Type B pancreatic cell (in vitro differentiated cells): Measurements from ENCODE around the gene NKD2. TPM values are rescaled to one million over a fixed set of nuclear protein-coding genes. Genes with fewer than 3 reads are reported as not detected.
"Not testable (repeated sequence)": the region's sequence is repeated elsewhere in the genome, so short reads cannot be mapped to it uniquely, and the experiment has no call there.

ENCODE experiments used
- DNase-seq: peaks from one replicate; pipeline ENCODE4 v3.0.0; 2021; ENCODE audit warnings: mixed read lengths; ENCODE audit not compliant: unreplicated experiment; ENCODE audit errors: extremely low spot score
- H3K27ac Mint-ChIP-seq: 2 replicates; pipeline ENCODE4 v1.8.0; 2021; ENCODE audit warnings: mild to moderate bottlenecking, mixed read lengths
- H3K27me3 Mint-ChIP-seq: 2 replicates; pipeline ENCODE4 v1.8.0; 2021; ENCODE audit warnings: mixed read lengths
- H3K36me3 Mint-ChIP-seq: 2 replicates; pipeline ENCODE4 v1.8.0; 2021; ENCODE audit warnings: mixed read lengths
- H3K4me1 Mint-ChIP-seq: one replicate; pipeline ENCODE4 v1.8.0; 2021; ENCODE audit warnings: mixed read lengths; ENCODE audit not compliant: unreplicated experiment
- H3K4me3 Mint-ChIP-seq: 2 replicates; pipeline ENCODE4 v1.8.0; 2021; ENCODE audit warnings: mild to moderate bottlenecking, mixed read lengths
- H3K9me3 Mint-ChIP-seq: 2 replicates; pipeline ENCODE4 v1.8.0; 2021; ENCODE audit warnings: mixed read lengths
- total RNA-seq: library from RNA; stranded (reverse); gene quantifications from 2 replicates; pipeline ENCODE4 v1.2.1, GENCODE V29; 2021; ENCODE audit warnings: low replicate concordance
- TF ChIP-seq, protein P1 (sequence below): fragments of 200-600 bp; sonication (generic); conservative IDR thresholded peaks from 2 replicates; pipeline ENCODE4 v1.5.0; 2021; ENCODE audit warnings: antibody characterized with exemption, mild to moderate bottlenecking

The NKD2 gene
- total RNA-seq, 1 donor from 2014 or later, result 24.3 TPM

DNA sequence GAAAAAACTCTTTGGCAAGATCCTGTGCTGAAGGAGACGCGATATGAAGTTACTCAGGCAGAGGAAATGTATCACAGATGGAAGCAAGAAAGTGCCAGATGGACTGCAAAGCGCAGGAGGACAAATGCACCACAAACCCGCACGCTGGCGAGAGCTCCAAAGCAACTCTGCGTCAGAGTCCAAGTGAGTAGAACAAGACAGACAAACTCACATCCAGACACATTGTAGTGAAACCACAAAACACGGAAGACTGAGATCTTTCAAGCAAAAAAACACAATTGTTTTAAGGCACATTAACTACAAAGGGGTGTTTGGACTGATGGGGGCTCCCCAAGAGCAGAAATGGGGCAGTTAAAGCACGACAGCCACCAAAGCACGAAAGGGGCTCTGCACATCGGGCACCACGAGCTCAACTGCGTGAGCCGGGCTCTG lies 39.2 kb upstream of the NKD2 start:
- H3K27ac Mint-ChIP-seq, result no peak overlapping the region
- no peak for DNase-seq

DNA sequence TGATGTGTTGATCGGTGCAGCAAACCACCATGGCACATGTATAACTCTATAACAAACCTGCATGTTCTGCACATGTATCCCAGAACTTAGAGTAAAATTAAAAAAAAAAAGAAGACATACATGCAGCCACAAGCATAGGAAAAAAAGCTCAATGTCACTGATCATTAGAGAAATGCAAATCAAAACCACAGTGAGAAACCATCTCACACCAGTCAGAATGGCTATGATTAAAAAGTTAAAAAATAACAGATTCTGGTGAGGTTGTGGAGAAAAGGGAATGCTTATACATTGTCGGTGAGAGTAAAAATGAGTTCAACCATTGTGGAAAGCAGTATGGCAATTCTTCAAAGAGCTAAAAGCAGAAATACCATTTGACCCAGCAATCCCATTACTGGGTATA lies 36.0 kb upstream of the NKD2 start:
- Mint-ChIP-seq H3K4me1 (peaks cover 12% of the 10 kb centered on the region), H3K27me3 (peaks cover 13% of the 10 kb centered on the region)
- not testable (repeated sequence) for H3K9me3 Mint-ChIP-seq, H3K27ac Mint-ChIP-seq, DNase-seq, H3K4me3 Mint-ChIP-seq, H3K36me3 Mint-ChIP-seq

More for the DNA sequence above, 39.2 kb upstream of the NKD2 start:
- Mint-ChIP-seq H3K9me3 (no peaks in the 10 kb centered on the region), H3K27me3 (peaks cover 16% of the 10 kb centered on the region), H3K4me3 (no peak overlapping the region), H3K36me3 (no peaks in the 10 kb centered on the region), H3K4me1 (peaks cover 12% of the 10 kb centered on the region)
- TF ChIP-seq, protein P1, sequence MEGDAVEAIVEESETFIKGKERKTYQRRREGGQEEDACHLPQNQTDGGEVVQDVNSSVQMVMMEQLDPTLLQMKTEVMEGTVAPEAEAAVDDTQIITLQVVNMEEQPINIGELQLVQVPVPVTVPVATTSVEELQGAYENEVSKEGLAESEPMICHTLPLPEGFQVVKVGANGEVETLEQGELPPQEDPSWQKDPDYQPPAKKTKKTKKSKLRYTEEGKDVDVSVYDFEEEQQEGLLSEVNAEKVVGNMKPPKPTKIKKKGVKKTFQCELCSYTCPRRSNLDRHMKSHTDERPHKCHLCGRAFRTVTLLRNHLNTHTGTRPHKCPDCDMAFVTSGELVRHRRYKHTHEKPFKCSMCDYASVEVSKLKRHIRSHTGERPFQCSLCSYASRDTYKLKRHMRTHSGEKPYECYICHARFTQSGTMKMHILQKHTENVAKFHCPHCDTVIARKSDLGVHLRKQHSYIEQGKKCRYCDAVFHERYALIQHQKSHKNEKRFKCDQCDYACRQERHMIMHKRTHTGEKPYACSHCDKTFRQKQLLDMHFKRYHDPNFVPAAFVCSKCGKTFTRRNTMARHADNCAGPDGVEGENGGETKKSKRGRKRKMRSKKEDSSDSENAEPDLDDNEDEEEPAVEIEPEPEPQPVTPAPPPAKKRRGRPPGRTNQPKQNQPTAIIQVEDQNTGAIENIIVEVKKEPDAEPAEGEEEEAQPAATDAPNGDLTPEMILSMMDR, result no peak

DNA sequence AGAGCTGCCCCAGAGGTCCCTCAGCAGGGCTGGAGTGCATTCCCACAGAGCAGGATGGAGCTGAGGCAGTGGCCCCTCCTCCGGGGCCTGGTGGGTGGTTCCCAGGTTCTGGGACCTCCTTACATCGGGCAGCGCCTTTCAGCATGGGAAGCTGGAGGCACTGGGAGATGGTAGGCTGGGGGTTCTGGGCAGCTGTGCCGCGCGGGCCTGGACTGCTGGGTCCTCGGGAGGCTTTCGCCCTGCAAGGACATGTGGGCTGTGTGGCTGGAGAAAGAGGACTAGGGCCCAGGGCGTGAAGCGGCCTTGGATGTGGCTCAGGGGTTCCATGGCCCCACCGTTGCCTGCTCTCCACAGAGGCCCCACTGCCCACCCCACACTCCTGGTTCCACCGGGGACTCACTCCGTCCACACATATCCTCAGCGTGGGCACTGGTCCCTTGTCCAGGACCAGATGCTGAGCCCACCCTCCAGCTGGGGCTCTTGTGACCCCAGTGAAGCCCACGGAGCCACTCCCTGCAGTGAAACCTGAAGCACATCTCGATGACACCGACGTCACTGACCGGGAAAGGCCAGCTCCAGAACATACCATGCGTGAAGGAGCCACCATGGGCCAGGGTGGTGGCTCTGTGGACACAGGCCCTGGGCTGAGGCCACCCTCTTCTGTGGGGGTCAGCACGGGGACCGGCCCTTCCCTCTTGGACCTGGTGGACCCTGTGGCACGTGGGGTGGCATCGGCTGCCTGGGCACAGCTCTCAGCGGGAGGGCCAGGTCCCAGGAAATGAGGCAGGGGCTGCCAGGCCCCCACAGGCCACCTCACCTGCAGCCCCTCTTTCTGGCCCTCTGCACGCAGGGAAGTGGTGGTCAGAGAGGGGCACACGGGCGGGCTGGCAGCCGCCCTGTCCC lies 31.5 kb upstream of the NKD2 start:
- no peak for DNase-seq
- H3K27ac Mint-ChIP-seq, result no peak overlapping the region
- H3K4me3 Mint-ChIP-seq, result no peak overlapping the region
- no peaks in the 10 kb centered on the region for H3K9me3 Mint-ChIP-seq
- TF ChIP-seq, protein P1, result no peak
- H3K27me3 Mint-ChIP-seq, result peaks cover 9% of the 10 kb centered on the region
- H3K36me3 Mint-ChIP-seq, result no peaks in the 10 kb centered on the region
- H3K4me1 Mint-ChIP-seq, result peaks cover 27% of the 10 kb centered on the region

DNA sequence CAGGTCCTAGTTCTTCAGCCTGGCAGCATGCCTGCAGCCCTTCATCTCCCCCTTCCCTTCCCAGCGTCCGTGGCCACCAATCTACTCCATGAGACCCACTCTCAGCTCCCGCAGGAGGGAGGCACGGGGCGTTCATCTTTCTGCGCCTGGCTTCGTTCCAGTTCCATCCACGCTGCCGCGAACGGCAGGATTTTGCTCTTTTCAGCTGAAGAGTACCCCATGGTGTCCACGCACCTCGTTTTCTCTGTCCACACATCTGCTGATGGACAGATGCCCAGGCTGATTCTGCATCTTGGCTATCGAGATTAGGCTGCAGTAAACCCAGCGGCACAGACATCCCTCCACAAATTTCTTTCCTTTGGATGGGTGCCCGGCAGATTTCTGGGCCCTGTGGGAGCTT lies 30.5 kb upstream of the NKD2 start:
- H3K36me3 Mint-ChIP-seq, result no peaks in the 10 kb centered on the region
- no peak overlapping the region for H3K27ac Mint-ChIP-seq
- H3K4me1 Mint-ChIP-seq, result peaks cover 27% of the 10 kb centered on the region
- TF ChIP-seq, protein P1, result no peak
- H3K9me3 Mint-ChIP-seq, result no peaks in the 10 kb centered on the region
- peaks cover 6% of the 10 kb centered on the region for H3K27me3 Mint-ChIP-seq
- H3K4me3 Mint-ChIP-seq, result no peak overlapping the region
- DNase-seq, result no peak

DNA sequence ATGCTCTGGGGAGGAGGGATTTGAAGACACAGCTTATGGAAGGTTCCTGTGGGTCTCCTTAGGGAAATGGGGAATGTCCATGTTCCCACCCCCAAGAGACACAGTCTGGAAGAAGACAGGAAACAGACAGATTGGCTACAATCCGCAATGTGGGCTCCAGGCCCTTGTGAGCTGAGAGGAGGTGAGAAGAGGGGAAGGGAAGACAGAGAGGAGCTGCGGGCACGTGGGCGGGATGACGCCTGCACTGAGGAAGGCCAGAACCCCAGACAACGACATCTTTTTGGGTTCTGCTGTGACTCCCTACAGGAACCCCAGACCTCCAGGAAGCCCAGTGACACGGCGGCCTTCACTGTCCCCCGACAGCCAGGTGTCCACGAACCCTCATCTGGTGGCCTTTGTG lies 29.9 kb upstream of the NKD2 start:
- Mint-ChIP-seq H3K4me1 (peaks cover 27% of the 10 kb centered on the region), H3K36me3 (no peaks in the 10 kb centered on the region), H3K27me3 (peaks cover 6% of the 10 kb centered on the region), H3K9me3 (no peaks in the 10 kb centered on the region), H3K4me3 (no peak overlapping the region), H3K27ac (peak overlapping the region; percentile 65)
- no peak for DNase-seq
- TF ChIP-seq, protein P1, result no peak

DNA sequence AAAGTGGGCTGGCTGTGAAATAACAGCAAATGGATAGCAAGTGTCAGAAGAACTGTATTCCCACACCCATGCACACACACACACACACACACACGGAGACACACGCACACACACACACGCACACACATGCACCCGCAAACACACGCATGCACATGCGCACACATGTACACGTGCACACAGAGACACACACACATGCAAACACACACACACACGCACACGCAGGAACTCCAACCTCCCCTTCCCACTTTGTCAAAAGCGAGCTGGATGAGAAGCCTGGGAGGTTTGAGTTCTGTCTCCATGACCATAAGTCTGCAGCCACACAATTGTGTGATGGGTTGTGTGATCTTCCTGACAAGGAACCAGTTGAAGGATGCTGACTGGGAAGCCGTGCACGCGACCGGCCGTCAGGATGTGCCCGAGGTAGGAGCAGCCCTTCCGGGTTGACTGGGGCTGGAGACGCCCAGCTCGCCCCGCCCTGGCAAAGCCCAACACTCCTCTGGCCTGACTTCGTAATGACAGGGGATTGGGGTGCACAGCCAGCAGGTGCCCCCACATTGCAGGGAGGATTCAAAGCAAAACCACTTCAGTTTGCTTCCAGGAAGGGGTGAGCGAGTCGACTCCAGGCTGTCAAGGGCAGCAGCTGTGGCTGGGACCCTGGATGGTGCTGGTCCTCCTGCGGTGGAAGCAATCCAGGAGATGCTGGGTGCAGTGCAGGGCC lies 29.3 kb upstream of the NKD2 start:
- TF ChIP-seq, protein P1, result no peak
- DNase-seq, result no peak
- Mint-ChIP-seq H3K27me3 (peaks cover 6% of the 10 kb centered on the region), H3K36me3 (no peaks in the 10 kb centered on the region), H3K4me1 (peaks cover 30% of the 10 kb centered on the region), H3K27ac (peak overlapping the region; percentile 65), H3K9me3 (no peaks in the 10 kb centered on the region), H3K4me3 (no peak overlapping the region)
